Calu3 (cell line): Measurements from ENCODE around the gene WDCP. TPM values are rescaled to one million over a fixed set of nuclear protein-coding genes. Genes with fewer than 3 reads are reported as not detected.

ENCODE experiments used
- BruUV-seq: library from RNA; stranded (reverse); fragments of 400-500 nt; replicated peaks from 2 replicates; lab custom pipeline; 2021; lab: Mats Ljungman, UMichigan
- CTCF ChIA-PET: fragments of 300-600 bp; sonication (Branson Sonifier 250); formaldehyde crosslinking; loops from one replicate; lab custom pipeline; 2022; ENCODE audit warnings: antibody characterized with exemption; lab: Charles Lee
- DNase-seq: peaks from one replicate; pipeline ENCODE4 v3.0.0; 2022
- H3K27ac Mint-ChIP-seq: one replicate; pipeline ENCODE4 v1.8.0; 2022; ENCODE audit warnings: mixed read lengths; ENCODE audit not compliant: unreplicated experiment
- H3K27me3 Mint-ChIP-seq: one replicate; pipeline ENCODE4 v1.8.0; 2022; ENCODE audit warnings: mixed read lengths; ENCODE audit not compliant: unreplicated experiment
- H3K36me3 Mint-ChIP-seq: one replicate; pipeline ENCODE4 v1.8.0; 2022; ENCODE audit warnings: mild to moderate bottlenecking, moderate library complexity, mixed read lengths; ENCODE audit not compliant: insufficient read depth, unreplicated experiment
- H3K4me1 Mint-ChIP-seq: one replicate; pipeline ENCODE4 v1.8.0; 2022; ENCODE audit warnings: mild to moderate bottlenecking, low read depth, mixed read lengths; ENCODE audit not compliant: unreplicated experiment
- H3K4me3 Mint-ChIP-seq: one replicate; pipeline ENCODE4 v1.8.0; 2022; ENCODE audit warnings: mild to moderate bottlenecking, low read depth, moderate library complexity, mixed read lengths; ENCODE audit not compliant: unreplicated experiment
- H3K9me3 Mint-ChIP-seq: one replicate; pipeline ENCODE4 v1.8.0; 2022; ENCODE audit warnings: low read depth, mixed read lengths; ENCODE audit not compliant: unreplicated experiment
- CTCF ChIP-seq: fragments of 200-600 bp; IDR thresholded peaks from one replicate; pipeline ENCODE4 v1.8.0; 2022; ENCODE audit warnings: antibody characterized with exemption; ENCODE audit not compliant: unreplicated experiment
- intact Hi-C: fragments of 100-400 bp; cut with micrococcal nuclease; formaldehyde crosslinking; loops from one replicate; pipeline ENCODE4 v1.10.0; 2022; ENCODE audit not compliant: unreplicated experiment
- total RNA-seq: library from RNA; stranded (reverse); gene quantifications from 2 replicates; pipeline ENCODE4 v1.2.3, GENCODE V29; 2022

Gene WDCP
- total RNA-seq, 1 experiment from 2014 or later: 17.2 TPM

DNA sequence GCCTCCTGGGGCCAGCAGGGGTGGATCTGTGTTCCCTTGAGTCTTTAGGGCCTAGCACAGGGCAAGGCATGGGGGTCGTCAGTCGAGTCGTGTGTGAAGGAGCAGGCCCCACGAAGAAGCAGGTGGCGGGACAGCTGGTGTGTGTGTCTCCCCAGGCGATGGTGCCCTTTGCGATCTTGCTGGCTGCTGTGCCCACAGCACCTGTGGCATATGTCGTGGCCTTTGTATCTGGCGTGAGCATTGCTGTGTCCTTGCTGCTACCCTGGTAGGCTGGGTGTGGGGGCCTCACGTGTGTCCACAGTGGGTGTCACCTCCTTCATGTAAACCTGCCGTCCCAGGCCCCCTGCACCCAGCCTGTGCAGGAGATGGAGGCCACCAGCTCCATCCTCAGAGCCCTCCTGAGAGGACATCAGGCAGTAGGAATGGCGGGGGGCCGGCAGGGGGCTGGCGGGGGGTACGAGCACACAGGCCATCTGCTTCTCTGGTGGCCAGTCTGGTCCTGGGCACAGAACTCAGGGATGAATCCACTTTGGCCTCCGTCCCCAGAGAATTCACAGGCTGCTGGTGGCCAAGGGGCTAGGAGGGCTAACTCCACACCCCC, 24.1 kb downstream of the WDCP start:
- BruUV-seq: no TSS peak
- TF ChIP-seq CTCF: no peak

GRCh38 chr2:24022324-24022974, 24.7 kb downstream of the WDCP start:
- CTCF ChIA-PET: interaction anchor here (0.6 kb wide), 1 partner anchor 1175 kb away, joined by 3 read pairs; no protein-coding TSS in a partner anchor
- Mint-ChIP-seq H3K4me1 (no peaks in the 10 kb centered on the region), H3K27me3 (no peaks in the 10 kb centered on the region), H3K27ac (no peak overlapping the region), H3K36me3 (no peaks in the 10 kb centered on the region), H3K9me3 (no peaks in the 10 kb centered on the region), H3K4me3 (no peak overlapping the region)
- no peak for DNase-seq
- BruUV-seq: no TSS peak
- TF ChIP-seq CTCF: no peak
- intact Hi-C loops: no loop called here

More for the DNA sequence above, 24.1 kb downstream of the WDCP start:
- no peak overlapping the region for H3K27ac Mint-ChIP-seq
- CTCF ChIA-PET: interaction anchor here (0.6 kb wide), 1 partner anchor 1174 kb away, joined by 3 read pairs; no protein-coding TSS in a partner anchor
- H3K36me3 Mint-ChIP-seq: no peaks in the 10 kb centered on the region
- no peak for DNase-seq
- no peaks in the 10 kb centered on the region for H3K27me3 Mint-ChIP-seq
- no peaks in the 10 kb centered on the region for H3K9me3 Mint-ChIP-seq
- intact Hi-C loops: no loop called here
- H3K4me3 Mint-ChIP-seq: no peak overlapping the region
- no peaks in the 10 kb centered on the region for H3K4me1 Mint-ChIP-seq

DNA sequence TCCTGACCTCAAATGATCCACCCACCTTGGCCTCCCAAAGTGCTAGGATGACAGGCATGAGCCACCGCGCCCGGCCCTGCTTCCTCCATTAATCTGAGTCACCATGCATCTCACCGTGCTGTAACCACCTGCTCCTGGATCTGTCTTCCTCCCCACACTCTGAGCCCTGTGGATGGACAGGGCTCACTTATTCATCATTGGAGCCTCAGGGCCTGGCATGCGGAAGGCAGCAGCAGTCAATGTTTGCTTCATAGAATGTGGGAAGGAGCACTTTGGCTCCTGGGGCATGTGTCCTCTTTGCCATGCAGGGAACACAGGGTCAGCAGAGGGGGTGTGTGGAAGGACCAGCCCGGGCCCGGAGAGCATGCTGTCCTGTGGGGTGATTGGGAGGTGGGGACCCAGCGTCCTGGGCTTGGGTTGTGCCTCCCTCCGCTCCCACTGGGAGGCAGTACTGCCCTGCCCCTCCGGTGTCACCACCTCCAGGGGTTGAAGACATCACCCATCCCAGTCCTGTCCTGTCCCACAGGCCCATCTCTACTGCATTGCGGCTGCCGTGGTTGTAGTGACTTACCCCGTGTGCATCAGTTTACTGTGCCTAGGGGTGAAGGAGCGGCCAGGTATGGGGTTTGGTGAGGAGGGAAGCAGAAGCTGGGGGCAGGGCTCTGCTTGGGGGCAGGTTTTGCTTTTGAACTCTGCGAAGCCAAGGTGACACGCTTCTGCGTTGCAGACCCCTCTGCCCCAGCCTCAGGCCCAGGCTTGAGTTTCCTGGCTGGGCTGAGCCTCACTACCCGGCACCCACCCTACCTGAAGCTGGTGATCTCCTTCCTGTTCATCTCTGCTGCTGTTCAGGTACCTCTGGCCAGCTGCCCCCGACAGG, 25.8 kb downstream of the WDCP start:
- H3K36me3 Mint-ChIP-seq: no peaks in the 10 kb centered on the region
- H3K27ac Mint-ChIP-seq: no peak overlapping the region
- peak; percentile 35 for DNase-seq
- intact Hi-C loops: no loop called here
- no peak overlapping the region for H3K4me3 Mint-ChIP-seq
- BruUV-seq: no TSS peak
- H3K27me3 Mint-ChIP-seq: no peaks in the 10 kb centered on the region
- no peaks in the 10 kb centered on the region for H3K4me1 Mint-ChIP-seq
- no peak for TF ChIP-seq CTCF
- H3K9me3 Mint-ChIP-seq: no peaks in the 10 kb centered on the region
- CTCF ChIA-PET: no interaction called here

DNA sequence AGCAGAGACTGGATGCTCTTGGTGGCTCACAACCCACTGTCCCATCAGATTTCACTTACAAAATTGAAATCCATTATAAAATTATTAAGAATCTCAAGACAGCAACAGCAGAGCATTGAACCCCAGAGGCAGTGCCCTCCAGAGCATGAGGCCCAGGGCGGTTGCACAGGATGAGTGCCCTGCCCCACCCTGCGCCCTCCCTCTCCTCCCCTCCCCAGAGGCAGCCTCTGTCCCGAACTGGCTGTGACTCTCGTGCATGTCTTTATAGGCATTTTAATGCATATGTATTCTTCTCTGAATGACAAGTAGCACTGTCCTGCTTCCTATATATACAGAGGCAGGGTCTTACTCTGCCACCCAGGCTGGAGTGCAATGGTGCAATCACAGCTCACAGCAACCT, 26.9 kb downstream of the WDCP start:
- no peaks in the 10 kb centered on the region for H3K4me1 Mint-ChIP-seq
- H3K27me3 Mint-ChIP-seq: no peaks in the 10 kb centered on the region
- CTCF ChIA-PET: interaction anchor here (0.7 kb wide), 1 partner anchor 427 kb away, joined by 6 read pairs; no protein-coding TSS in a partner anchor
- no peaks in the 10 kb centered on the region for H3K9me3 Mint-ChIP-seq
- no peak overlapping the region for H3K4me3 Mint-ChIP-seq
- H3K36me3 Mint-ChIP-seq: no peaks in the 10 kb centered on the region
- no peak overlapping the region for H3K27ac Mint-ChIP-seq
- no peak for DNase-seq
- BruUV-seq: no TSS peak
- no peak for TF ChIP-seq CTCF
- intact Hi-C loops: no loop called here
